HL-60 (cell line): ENCODE results near the gene DNAH10.

Experiments used
- DNase-seq, 2 experiments: peaks; one replicate each; pipeline ENCODE4 v3.0.0-alpha.2; 2010 to 2020; ENCODE audit warnings: low read depth in 1 of 2, low spot score in 1 of 2
- H3K27ac ChIP-seq: fragments of 250-450 bp; sonication (Bioruptor Pico); replicated peaks from 2 replicates; pipeline ENCODE4 v1.5.1; 2020; ENCODE audit warnings: mild to moderate bottlenecking, moderate library complexity
- H3K27me3 ChIP-seq: fragments of 250-450 bp; sonication (Bioruptor Pico); 2 replicates; pipeline ENCODE4 v1.5.1; 2021; ENCODE audit warnings: mild to moderate bottlenecking, moderate library complexity; ENCODE audit not compliant: insufficient read depth, poor library complexity, severe bottlenecking
- H3K4me3 ChIP-seq: replicated peaks from 2 replicates; pipeline ENCODE4 v1.5.1; 2011; ENCODE audit warnings: mild to moderate bottlenecking, control low read depth, low read length; ENCODE audit not compliant: insufficient read depth
- CTCF ChIP-seq: IDR thresholded peaks from one replicate; pipeline ENCODE4 v1.5.1; 2011; ENCODE audit warnings: low read length, control low read depth, inconsistent platforms; ENCODE audit not compliant: insufficient read depth
- GABPA ChIP-seq: IDR thresholded peaks from 2 replicates; pipeline ENCODE4 v1.6.1; 2012; ENCODE audit warnings: low read depth
- POLR2AphosphoS5 ChIP-seq: IDR thresholded peaks from 2 replicates; pipeline ENCODE4 v1.6.1; 2012; ENCODE audit warnings: low read depth
- SPI1 ChIP-seq: IDR thresholded peaks from 2 replicates; pipeline ENCODE4 v1.6.1; 2012; ENCODE audit warnings: low read depth, mild to moderate bottlenecking, borderline replicate concordance
- TF ChIP-seq, protein P1 (sequence below): IDR thresholded peaks from 2 replicates; pipeline ENCODE4 v1.6.1; 2012; ENCODE audit warnings: low read depth; ENCODE audit not compliant: insufficient replicate concordance

DNAH10 gene

GRCh38 chr12:123847876-123848275, 85.8 kb downstream of the DNAH10 start:
- H3K4me3 ChIP-seq, result no peak overlapping the region
- TF ChIP-seq, protein P1, sequence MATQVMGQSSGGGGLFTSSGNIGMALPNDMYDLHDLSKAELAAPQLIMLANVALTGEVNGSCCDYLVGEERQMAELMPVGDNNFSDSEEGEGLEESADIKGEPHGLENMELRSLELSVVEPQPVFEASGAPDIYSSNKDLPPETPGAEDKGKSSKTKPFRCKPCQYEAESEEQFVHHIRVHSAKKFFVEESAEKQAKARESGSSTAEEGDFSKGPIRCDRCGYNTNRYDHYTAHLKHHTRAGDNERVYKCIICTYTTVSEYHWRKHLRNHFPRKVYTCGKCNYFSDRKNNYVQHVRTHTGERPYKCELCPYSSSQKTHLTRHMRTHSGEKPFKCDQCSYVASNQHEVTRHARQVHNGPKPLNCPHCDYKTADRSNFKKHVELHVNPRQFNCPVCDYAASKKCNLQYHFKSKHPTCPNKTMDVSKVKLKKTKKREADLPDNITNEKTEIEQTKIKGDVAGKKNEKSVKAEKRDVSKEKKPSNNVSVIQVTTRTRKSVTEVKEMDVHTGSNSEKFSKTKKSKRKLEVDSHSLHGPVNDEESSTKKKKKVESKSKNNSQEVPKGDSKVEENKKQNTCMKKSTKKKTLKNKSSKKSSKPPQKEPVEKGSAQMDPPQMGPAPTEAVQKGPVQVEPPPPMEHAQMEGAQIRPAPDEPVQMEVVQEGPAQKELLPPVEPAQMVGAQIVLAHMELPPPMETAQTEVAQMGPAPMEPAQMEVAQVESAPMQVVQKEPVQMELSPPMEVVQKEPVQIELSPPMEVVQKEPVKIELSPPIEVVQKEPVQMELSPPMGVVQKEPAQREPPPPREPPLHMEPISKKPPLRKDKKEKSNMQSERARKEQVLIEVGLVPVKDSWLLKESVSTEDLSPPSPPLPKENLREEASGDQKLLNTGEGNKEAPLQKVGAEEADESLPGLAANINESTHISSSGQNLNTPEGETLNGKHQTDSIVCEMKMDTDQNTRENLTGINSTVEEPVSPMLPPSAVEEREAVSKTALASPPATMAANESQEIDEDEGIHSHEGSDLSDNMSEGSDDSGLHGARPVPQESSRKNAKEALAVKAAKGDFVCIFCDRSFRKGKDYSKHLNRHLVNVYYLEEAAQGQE, result no peak
- TF ChIP-seq GABPA (no peak), CTCF (no peak), SPI1 (no peak), POLR2AphosphoS5 (no peak)
- no peak for DNase-seq
- H3K27ac ChIP-seq, result no peak overlapping the region
- no peaks in the 10 kb centered on the region for H3K27me3 ChIP-seq

DNA sequence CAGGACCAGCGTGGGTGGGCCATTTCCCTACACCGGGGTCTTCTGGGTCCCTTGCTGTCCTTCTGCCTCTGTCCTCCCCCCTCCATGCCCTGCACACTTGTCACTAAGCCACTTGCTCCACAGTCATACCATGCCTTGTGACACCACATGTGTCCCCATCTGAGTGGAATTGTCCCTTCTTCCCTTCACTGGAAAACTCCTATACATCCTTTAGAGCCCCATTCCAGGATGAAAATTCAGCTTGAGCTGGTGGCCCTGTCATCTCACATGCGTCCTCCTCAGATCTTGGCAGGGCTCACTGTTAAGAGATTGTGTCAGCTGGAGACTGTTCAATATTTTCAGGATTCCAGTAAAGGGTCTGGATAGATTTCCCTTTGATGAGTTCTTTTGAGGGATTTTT, 87.4 kb downstream of the DNAH10 start:
- no peaks in the 10 kb centered on the region for H3K27me3 ChIP-seq
- H3K4me3 ChIP-seq, result no peak overlapping the region
- TF ChIP-seq POLR2AphosphoS5, result no peak
- TF ChIP-seq GABPA, result no peak
- TF ChIP-seq SPI1, result no peak
- no peak for TF ChIP-seq CTCF
- TF ChIP-seq, protein P1, result no peak
- H3K27ac ChIP-seq, result no peak overlapping the region
- DNase-seq, result no peak

DNA sequence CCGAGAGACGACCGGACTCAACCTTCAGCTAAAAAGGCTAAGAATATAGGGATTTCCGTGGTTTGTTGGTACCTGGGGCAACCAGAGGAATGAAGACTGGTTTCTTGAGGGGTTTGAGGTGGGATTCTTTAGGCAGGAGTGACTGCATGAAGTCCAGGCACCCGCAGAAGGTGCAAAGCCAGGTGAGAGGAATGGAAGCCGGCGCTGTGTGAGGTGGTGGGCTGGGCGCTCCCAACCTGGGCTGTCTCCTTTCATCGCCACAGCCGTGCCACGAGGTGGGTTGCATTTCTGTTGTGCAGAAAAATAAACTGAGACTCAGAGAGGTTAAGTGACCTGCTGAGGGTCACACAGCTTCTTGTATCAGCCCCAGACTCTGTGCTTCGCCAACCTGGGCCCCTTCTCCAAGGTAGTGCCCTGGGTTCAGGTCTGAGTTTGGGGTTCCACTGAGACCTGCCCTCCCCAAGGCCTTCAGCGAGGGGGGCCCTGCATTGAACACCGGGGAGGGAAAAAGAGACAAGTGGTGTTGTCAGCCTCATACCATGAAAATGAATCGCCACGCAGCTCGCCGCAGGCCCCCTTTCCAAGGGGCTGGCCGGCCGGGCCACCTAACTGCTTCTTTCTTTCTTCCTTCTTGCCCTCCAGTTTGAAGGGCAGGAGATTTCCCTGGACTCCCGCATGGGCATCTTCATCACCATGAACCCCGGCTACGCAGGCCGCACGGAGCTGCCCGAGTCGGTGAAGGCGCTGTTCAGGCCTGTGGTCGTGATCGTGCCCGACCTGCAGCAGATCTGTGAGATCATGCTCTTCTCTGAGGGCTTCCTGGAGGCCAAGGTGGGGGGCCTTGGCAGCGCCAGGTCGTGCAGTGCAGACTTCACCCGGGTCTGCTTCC, 88.4 kb downstream of the DNAH10 start:
- Histone ChIP-seq H3K27me3 (no peaks in the 10 kb centered on the region), H3K27ac (no peak overlapping the region), H3K4me3 (no peak overlapping the region)
- TF ChIP-seq POLR2AphosphoS5, result no peak
- TF ChIP-seq, protein P1, result no peak
- no peak for TF ChIP-seq CTCF
- TF ChIP-seq GABPA, result no peak
- no peak for TF ChIP-seq SPI1
- no peak for DNase-seq
